HG02970 (cell line): ENCODE results near the gene TOM1.

Source experiments
- ATAC-seq: cut with Tn5 transposase; IDR thresholded peaks from one replicate; pipeline ENCODE4 v1.9.1; 2021; ENCODE audit warnings: mild to moderate bottlenecking, moderate library complexity, moderate number of reproducible peaks; ENCODE audit not compliant: unreplicated experiment, low FRiP score

TOM1 gene

GRCh38 chr22:35306350-35306967 lies 6.8 kb downstream of the TOM1 start:
- no peak for ATAC-seq

DNA sequence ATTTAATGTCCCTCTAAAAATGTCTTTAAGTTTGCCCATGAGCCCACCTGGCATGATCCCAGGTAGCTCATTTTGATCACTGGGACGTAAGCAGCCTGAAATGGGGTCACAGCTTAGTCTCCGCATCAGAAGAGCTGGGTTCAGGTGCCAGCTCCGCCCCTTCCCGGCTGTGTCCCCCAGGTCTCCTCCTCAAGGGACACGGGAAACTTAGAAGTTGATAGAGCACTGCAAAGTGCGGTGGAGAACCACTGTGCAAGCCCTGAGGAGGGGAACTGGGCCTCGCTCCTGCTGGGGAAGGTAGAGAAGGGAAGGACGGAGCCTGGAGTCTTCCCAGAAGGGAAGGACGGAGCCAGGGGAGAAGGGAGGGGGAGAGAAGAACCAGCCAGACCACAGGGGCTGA lies 7.7 kb downstream of the TOM1 start:
- no peak for ATAC-seq

GRCh38 chr22:35307892-35308291 lies 8.2 kb downstream of the TOM1 start:
- ATAC-seq: no peak

DNA sequence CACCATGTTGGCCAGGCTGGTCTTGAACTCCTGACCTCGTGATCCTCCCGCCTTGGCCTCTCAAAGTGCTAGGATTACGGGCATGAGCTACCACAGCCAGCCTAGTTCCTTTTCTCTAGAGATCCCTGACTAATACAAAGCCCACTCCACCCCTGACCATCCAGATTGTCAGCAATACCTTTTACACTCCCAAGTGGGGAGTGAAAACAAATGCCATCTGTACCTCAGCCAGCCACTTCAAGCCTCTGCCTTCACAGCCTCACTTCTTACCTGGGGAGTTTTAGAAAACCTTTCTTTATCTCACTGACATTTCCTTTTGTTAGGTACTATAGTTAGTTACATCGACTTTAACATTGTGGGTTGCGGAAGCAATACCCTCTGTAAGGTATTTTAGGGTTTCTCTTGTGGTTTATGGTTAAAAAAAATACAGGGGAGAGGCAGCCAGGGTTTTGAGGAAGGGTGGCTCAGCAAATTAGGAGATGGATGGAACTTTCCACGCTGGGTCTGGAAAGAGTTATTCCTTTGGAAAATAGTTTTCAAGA lies 8.9 kb downstream of the TOM1 start:
- peak; percentile 37 for ATAC-seq

- no peak for ATAC-seq
Observed at GRCh38 chr22:35310556-35311550, 11.2 kb downstream of the TOM1 start.

DNA sequence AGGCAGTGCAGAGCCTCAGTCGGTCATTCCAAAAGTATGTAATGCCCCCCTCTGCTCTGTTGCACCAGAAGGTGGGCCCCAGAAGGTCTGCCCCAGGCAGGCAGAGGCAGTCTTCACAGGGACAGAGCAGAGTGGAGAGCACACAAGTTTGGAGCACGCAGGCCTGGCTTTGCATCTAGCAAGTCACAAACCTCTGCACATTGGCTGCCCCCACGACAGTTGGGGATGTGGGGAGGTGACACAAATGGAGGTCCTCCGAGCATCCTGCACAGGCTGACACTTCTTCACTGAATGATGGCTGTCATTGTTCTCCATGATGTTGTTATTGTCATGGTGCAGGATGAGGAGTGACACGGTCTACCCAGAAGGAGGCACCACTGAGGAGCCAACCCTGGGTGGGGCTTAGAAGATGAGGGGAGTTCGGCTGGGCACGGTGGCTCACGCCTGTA lies 11.9 kb downstream of the TOM1 start:
- no peak for ATAC-seq

DNA sequence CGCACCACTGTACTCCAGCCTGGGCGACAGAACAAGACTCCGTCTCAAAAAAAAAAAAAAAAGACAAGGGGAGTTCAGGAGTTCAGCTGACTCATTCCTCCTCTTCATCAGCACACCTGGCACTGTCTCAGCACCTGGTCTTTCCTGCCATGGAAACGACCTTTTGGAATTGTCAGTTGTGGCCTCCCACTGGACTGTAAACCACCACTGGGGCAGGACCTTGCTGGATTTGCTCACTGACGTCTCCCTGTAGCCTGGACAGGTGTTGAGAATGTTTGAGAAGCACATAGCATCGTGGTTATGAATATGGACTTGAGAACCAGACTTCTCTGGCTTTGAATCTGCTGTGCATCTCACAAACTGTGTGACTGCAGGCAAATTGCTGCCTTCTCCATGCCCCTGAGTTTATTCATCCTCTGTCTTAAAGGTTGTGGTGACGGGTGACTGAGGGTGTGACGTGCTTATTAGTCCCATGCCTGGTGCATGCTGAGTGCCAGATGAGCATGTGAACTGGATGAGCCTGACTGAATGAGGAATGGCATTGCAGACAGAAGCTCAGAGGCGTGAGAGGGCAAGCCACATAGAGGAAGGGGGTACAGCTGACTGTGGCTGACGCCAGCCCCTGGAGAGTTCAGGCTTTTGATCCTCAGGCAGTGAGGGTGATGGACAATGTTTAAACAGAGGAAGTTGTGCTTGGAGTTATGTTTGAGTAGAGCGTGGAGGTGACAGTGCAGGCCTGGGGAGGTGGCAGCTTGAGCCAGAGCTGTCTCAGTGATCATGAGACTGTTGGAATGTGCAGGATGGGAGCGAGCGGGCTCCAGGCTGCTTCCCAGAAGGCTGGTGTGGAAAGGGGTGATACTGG lies 12.7 kb downstream of the TOM1 start:
- ATAC-seq: no peak

- no peak for ATAC-seq
Observed at GRCh38 chr22:35313311-35314121, 13.8 kb downstream of the TOM1 start.

GRCh38 chr22:35314161-35314942 lies 14.7 kb downstream of the TOM1 start:
- no peak for ATAC-seq

DNA sequence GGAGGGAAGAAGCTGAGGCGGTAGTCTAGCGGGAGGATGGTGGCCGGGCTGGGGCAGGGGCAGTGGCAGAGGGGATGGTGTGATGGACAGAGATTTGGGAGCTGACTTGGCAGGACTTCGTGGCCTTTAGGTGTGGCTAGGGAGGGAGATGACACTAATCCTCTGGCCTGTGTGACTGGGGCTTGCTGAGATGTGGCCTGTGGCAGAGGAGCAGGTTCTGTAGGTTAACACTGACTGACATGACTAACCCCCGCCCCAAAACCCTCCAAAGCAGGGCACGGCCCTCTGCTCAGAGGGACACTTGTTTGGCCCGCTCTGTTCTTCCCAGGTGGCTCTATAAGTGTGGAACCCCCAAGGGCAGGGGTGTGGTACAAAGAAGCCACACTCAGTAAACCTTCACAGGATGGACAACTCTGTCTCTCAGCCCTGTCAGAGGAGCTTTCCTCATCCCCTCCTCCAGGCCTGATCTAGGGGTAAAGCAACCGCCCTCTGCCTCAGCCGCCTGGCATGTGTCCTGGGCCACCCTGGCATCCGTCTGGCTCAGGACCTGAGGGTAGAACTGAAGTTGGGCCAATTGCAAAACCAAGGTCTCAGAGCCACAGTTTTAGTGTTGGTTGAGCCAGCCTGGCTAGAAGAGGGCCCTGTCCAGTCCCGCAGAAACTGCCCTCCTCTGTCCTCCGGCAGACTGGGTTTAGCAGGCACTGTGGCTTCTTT lies 15.6 kb downstream of the TOM1 start:
- ATAC-seq: no peak

DNA sequence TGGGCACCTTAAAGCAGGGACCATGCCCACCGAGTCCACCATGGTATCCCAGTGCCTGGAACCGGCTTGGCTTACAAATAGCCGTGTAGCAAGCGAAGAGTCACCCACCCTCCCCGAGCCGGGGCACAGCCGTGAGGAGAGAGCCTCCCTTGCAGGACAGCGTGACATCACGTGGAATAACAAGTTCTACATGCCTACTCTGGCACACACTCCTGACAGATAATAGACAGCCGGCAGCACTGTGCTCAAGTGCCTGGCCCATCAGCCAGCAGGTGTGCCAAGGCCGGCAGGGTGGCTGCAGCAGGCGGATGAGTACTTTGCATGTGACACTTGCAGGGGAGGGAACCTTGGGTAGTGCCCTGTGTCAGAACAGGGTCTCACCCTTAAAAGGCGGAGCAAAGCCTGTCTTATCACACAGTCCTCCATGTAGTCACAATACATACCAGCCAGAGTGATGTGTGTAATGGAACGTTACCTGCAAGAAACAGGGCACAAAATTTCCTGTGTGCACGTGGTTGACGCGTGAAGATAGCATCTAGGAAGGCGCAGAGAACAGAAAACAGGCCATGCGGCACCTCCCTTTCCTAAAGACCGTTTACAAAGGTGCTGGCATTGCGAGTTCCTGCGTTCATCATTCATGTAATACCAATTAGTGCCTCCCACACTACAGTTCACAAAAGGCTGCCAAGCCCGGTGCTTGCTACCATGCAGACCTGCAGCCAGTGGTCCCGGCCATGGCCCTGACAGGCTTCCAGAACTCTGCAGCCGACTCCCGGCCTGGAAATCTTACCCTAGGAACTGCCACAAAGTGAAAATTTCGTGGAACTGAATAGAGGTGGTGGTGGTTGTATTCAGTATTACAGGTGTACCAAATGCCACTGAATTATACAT lies 16.4 kb downstream of the TOM1 start:
- ATAC-seq: no peak

GRCh38 chr22:35316751-35317150 lies 17.1 kb downstream of the TOM1 start:
- no peak for ATAC-seq

DNA sequence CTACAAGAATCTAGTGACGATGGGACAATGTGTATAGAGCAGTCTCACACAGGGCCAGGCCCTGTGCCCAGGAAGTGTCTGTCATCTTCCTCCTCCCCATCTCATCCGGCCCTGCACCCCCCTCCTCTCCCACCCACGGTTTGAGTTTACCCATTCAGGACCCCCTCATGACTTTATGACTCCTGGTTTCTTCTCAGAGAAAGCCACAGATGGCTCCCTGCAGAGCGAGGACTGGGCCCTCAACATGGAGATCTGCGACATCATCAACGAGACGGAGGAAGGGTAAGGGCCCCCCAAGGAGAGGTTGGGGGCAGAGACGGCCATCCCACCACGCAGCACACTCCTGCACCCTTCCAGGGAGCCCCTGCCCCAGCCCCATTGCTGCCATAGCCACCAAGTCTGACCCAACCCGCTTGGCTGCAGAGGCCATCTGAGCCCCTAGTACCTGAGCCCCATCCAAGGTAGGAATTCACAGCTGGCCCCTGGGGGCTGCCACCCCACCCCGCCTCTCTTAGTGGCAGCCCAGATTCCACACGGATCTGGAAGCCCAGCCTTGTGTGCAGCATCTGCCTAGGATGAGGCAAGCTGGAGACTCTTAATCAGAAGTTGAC lies 18.1 kb downstream of the TOM1 start:
- ATAC-seq: no peak

DNA sequence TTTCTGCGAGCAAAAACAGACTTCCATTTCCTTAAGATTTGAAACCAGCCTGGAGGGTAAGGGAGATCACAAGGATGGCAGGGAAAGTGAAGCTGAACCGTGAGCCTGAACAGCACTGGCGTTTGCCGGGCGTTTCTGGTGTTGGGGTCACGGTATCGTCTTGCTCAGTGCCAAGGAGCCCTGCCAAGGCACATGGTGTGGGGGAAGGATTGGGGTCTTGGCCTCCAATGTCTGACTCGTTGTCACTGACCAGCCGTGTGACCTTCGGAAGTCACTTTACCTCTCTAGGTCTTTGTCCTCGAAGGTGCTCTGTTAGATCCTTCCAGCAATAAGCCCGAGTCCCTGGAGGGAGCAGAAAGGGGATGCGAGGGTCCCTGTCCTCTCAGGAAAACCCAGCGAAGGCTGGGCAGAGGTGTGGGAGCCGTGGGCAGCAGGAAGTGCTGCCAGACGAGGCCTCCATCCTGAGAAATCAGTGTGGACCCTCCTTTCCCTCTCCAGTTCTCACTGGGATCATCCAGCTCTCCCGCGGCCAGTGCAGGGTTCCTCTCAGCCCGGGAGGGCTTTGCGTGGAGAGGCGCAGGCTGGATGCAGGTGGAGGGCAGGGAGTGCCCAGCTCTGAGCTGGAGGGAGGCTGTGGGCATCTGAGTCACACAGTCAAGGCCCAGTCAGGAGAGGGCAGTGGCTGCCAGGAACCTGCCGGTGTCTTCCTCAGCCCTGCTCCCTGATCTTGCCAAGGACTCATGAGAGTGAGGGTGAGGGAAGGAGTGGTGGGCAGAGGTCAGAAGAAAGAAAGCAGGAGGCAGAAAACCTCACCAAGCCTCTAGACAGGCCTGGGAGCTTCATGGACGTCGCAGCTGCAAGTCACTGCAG lies 18.9 kb downstream of the TOM1 start:
- ATAC-seq: no peak

DNA sequence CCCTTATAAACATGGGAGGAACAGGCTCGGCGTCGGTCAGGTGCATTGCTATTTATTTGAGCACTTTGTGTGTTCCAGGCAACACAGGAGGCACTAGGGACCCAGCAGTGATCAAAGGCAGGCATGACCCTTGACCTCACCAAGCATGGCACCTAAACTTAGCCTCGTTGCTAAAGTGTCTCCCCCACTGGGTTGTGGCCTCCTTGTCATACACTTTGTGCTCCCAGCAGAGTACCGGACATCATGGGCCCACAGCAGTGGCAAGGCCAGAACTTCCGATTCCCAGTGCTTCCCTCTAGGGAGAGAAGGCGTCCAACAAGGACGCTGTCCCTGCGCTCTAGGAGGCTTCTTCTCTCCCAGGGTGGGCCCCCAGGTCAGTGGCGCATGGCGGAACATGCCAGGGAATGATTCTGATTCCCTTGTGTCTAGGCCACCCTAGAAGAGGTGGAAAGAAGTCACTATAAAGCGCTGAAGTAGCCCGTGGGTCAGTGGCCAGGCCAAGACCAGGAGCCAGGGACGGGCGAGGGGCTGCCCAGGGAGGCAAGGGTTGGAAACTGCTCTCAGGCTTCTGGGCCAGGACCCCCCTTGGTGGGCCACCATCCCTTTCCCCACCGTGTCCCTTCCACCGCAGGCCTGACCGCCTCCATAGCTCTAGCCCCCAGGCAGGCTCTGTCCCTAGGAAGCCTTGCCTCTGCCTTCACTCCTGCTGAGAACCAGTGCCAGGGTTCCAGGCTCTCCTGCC lies 19.7 kb downstream of the TOM1 start:
- no peak for ATAC-seq
